Activated gamma-delta T cell treated with Interleukin-2 at 50 U/mL for 16 hours (primary cell): ENCODE data around the gene ZC2HC1B.

Experiments used
- DNase-seq: peaks from one replicate; pipeline ENCODE4 v3.0.0-alpha.2; 2020

The ZC2HC1B gene

DNA sequence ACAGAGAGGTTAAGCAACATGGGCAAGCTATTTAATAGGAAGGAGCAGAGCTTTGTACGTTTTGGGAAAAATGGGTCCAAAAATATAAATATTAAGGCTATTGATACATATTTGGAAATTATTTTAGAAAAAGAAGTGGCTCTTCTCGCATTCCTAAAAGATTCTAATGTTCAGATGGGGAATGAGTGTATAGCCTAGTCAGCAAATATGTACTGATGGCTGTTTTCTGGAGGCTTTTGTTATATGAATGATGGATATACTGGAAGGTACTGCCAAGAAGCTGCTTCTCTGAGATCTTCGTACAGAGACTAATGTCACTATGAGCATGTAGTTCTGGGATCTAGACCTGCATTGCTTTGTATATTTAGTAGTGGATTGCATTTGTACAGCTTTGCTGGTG lies 72.1 kb downstream of the ZC2HC1B start:
- no peak for DNase-seq

DNA sequence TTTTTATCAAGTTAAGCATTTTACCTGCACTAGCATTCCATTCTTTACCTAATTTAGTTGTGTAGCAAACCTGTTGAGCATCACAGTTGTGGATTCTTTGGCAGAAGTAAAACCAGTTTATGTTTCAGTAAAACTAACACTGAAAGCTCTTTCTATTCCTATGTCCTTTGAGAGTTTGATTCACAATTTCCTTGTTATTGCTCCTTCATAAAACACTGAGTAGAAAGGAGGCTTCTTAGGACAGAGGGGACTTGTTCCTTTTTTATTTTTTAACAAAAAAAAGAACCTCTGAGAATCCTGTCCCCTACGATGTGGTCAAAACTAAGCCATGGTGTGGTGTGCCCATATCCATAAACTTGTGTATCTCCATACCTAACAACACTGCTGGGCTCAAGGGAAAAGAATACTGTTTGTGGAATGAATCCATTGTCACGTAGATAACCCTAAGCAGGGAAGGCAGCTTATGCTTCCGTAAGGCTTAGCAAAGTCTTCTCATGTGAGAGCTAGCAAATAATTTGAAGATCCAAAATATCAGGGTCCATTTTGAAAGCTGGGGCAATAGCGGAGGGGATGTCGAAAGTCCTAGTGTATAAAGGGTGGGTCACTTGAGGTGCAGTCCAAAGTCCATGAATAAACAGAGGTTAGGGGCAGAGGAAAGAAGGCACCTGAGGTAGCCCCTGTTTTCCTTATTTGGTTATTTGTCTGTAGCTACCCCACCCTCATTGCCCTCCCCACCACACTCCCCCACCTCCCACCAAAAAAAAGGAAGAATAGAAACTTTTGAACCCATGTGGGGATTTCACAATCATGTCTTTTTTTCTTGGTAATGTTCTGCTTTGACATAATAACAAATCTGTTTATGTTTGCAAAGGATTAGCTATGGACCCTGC lies 72.7 kb downstream of the ZC2HC1B start:
- DNase-seq = no peak

DNA sequence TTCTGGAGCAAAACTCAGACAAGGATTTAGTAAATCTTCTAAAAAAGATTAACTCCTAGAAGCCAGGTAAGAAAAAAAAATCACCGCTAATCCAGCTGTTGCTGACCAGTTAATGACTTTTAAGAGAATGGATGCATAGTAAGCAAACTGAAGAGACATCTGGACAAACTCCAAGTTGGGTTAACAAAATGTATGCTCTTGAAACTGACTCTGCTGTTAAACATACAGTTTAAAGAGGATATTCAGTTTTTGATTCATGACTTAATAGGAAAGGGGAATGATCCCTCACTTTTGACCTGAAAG lies 73.3 kb downstream of the ZC2HC1B start:
- DNase-seq = no peak

DNA sequence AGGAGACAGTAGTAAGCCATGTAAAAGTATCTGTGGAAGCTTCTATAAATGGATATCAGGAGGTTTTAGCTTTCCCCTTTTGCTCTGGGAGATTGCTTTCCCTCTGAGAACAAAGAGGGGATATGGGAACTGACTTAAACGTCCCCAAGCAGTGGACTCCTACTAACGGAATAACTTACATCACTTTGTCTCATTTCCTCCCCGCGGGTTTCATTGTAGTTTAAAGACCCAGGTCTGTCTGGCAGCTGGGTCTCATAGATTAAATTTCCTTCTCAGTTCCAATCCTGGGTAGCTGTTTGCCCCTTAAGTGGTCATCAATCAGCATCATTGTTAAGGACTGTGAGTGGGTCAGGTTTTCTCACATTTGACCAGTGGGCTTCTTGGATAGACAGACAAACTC lies 75.1 kb downstream of the ZC2HC1B start:
- no peak for DNase-seq

GRCh38 chr6:143940011-143940597 lies 75.8 kb downstream of the ZC2HC1B start:
- peak; percentile 51 for DNase-seq

DNA sequence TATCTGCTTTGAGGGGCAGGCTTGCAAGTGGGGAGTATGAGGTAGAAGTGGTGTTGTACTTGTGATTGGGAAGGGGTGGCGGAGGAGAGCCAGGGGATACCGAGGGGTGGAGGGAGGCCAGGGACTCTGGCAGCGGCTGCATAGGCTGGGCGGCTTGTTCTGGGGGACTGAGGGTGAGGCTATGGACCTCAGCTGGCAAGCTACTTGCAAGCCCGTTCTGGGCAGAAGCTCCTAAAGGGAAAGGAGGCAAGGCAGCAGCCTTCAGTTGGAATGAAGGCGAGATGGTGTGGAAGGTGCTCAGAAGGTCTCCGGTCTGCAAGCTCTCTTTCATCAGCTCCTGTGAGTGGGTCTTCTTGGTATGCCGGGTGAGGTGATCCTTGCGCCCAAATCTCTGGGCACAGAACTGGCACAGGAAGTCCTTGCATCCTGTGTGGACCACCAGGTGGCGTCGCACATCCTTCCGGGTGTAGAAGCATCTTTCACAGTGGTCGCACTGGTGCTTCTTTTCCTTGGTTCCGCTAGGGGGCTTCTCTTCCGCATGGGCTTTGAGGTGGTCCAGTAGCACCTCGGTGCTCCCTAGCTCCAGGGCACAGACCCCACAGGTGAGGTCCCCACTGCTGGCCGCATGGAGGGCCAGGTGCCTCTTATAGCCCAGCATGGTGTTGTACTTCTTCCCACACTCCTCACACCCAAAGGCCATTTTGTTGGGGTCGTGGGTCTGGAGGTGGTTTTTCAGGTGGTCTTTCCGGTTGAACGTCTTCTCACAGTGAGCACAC lies 77.8 kb downstream of the ZC2HC1B start:
- peak; percentile 56 for DNase-seq

DNA sequence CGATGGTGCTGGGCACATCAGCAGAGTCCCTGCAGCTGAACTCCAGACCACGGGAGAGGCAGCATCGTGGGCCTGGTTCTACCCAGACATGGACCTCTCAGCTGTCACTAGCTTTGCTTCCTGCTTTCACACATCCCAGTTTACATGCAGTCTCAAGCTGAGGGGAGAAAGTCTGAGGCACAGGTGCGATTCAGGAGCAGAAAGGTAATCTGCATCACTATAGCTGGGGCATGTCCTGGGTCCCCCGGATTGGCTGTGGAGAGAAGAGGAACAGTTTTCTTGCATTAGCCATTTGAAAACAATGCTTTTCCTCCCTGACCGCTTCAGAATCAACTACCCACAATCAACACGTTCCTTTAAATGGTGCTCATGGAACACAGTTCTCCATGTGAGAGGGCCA lies 83.9 kb downstream of the ZC2HC1B start:
- no peak for DNase-seq

DNA sequence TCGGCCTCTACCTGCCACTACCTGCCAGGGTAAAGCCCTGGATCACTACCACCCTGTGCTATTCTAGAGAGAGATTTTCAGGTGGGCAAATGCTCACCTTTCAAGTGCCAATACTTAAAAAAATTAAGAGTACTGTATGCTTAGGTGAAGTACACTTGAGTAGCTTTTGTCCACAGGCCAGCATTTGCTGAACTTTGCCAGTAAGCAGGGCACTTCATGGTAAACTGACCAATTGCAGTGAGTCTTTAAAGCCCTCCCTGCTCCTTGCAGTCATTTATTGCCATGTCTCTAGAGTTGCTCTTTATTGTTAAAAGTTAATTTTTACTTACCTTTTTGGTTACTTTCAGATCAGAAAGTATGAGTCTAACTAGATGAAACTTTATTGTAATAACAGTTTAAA lies 85.3 kb downstream of the ZC2HC1B start:
- DNase-seq = no peak

GRCh38 chr6:143949962-143950361 lies 85.7 kb downstream of the ZC2HC1B start:
- DNase-seq = no peak

DNA sequence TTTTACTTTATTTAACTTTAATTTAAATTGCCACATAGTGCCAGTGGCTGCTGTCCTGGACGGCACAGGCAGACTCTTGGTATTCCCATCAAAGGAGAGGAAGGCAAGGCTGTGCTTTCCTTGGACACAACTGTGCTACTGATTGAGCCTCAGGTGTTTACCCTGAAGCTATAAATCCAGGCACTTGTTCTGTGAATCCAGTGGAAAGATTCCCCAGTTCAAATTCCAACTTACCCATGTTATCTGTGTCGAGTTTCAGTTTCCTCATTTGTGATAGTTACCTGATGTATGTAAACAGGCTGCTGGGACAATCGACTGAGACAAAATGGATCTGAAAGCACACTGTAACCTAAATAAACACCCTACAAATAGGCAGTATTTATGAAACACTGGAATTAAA lies 86.6 kb downstream of the ZC2HC1B start:
- no peak for DNase-seq

GRCh38 chr6:143952060-143952778 lies 87.9 kb downstream of the ZC2HC1B start:
- DNase-seq = no peak

DNA sequence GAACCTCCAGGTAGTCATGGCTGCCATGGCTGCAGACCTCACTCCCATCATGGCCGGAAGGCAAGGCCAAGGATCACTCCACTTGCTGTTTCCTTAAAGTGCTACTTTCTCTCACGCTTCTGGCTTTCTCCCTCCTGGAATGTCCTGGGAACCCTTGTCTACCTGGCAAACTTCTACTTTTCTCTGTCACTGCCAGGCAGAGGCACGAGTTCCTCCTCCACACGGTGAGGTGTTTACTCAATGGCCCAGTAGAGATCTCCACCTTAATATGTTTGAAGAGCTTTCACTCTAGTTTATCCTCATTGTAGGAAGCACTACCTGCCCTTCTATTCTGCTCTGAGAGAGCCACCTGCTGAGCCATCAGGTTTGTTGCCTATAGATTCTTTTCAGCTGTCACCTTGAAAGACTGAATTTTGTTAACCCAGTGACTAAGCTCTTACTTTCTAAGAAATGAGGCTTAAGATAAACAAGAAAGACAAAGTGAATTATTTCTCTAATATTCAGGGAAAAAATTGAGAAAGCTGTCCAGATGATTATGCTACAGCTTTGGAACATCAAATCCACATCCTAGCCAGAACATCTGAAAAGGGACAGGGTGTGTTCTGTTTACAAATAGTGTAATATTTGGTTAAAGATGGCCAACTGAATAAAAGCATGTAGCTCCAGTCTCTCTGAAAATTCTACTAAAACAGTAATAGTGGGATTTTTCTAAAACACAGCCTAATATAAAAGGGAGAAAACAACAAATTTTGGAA lies 88.8 kb downstream of the ZC2HC1B start:
- no peak for DNase-seq

GRCh38 chr6:143953922-143954321 lies 89.6 kb downstream of the ZC2HC1B start:
- DNase-seq = no peak

GRCh38 chr6:143955971-143956370 lies 91.7 kb downstream of the ZC2HC1B start:
- no peak for DNase-seq

DNA sequence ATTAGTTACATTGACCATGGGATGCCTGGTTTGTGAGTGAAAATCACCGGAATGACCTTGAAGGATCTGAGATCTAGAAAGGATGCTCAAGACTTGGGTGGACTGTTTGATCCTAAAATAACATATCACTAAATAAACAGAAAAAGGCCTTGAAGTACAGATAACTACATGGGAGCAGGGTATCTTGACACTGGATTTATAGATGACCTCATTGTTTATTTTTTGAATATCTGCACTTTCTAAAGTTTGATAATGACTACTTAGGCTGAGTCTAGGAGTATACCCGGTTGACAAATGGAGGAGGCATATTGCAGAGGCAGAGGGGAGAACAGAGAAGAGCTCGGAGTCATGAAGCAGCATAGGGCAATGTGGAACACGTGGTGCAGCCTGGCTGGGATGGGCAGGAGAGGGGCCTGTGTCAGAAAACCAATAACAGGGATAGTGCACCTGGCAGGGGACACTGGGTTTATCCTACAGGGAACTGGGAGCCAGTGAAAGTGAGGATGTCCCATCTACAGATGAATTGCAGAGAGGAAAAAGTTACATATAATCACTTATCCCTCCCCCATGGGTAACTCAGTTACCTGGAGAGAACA lies 93.5 kb downstream of the ZC2HC1B start:
- no peak for DNase-seq

DNA sequence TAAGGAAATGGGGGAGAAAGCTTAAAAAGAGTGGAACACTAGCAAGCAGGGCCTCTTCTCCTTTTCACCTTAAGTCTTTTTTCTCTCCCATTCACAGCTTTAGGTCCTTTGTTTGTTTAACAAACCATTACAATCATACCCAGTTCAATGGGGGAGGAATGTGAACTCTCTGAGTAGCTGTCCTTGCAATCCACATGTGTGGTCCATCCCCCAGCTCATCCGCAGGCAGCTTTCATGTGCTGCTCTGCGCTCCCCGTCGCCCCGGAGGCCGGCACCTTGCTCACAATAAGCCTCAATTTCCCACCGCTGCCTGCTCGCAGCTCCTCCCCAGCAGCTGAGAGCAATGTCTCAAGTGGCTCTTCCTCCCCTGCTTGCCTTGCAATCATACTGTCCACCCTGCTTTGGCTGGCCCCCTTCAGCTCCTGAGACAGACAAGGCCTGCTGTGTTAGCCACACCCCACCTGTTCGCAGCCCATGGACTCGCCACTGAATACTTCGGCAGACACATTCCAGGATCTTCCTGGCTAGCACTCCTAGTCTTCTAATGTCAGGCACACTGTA lies 94.6 kb downstream of the ZC2HC1B start:
- DNase-seq = no peak

- DNase-seq = no peak
Measured at GRCh38 chr6:143959927-143960326, 95.7 kb downstream of the ZC2HC1B start.

- no peak for DNase-seq
Measured at GRCh38 chr6:143961066-143961465, 96.8 kb downstream of the ZC2HC1B start.

DNA sequence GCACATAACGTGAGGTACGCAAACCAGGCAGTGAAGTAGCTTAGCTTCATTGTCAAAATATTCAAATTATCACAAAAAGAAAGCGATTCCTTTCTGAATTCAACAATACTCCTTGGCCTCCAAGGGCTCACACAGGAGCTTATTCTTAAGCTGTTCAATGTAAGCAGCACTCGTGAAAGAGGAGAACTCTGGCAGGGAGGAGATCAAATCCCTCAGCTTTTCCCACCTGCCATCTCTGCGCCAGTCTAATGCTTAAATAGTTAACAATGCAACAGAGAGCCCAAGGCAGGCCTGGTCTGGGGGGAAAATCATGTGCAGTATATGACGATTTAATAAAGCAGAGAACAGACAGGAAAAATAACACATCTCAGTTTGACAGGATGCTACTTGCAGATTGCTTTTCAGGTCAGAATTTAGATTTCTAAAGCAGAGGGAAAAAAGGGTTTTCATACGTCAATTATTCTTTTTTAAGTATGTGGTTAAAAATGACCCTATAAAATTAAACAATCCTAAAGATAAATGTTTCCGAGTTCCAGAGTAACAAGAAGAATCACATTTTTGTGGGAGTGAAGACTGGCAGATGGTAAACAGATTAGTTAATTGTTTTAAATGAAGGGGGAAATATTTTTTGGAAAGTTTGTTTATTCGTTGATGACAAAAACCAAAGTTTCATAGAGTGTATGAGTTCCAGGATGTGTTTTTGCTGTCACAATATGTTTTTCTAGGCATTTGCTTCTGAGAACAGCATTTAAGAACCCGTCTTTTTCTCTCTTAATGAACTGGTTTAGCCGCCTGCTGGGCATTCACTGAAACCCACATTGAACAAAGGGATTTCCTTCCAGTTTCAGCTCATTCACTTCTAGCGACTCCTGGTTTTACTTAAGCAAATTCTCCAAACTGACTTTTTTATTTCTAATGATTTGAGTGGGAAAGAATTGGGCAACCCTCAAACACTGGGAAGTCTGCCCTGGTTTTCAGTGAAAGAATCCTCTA lies 97.9 kb downstream of the ZC2HC1B start:
- no peak for DNase-seq

DNA sequence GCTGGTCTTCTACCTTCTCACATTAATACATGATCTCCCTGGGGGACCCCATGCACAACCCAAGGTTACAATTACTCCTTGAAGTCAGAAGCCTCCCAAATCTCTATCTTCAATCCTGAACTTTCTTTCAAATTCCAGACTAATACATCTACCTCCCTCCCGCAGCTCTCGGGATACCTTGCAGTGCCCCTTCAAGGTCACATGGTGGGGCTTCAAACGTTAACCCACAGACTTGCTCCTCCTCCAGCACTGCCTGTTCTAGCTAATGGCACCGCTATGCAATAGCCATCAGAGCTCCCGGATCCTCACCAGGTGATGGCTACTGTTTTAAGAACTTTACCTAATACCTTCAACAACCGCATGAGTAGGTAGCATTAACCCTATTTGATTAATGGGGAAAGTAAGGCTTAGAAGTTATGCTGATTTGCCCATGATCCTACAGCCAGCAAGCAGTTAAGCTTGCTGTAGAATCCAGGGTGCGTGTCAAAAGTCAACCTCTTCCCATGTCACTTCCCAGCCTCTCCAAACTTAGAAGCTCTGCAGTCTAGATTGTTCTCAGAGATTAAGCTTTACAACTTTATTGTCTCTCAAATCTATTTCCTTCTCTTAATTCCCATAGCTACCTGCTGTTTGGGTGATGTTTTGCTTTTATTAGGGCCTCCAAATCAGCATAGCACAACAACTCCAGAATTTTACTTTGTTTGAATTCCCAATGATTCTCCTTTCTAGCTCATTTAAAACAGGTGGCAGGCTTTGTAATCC lies 99.1 kb downstream of the ZC2HC1B start:
- DNase-seq = no peak
